Left lung (tissue), 10 donors: ENCODE data around the gene SLC38A3. TPM values are rescaled to one million over a fixed set of nuclear protein-coding genes. Genes with fewer than 3 reads are reported as not detected.

Experiments used
- ATAC-seq: fragments of 200-7000 bp; cut with Tn5 transposase; one replicate; pipeline ENCODE4 v1.9.1; 2020; ENCODE audit warnings: moderate library complexity
- DNase-seq, 4 donors: peaks; one replicate each; pipeline ENCODE4 v3.0.0-alpha.2; 2013 to 2020
- H3K27ac ChIP-seq, 2 donors: fragments of 200-600 bp; sonication (generic) in 1 of 2; one replicate each; pipeline versions ENCODE4 v1.5.0 to v1.8.0; 2020 to 2021
- H3K27me3 ChIP-seq, 2 donors: fragments of 200-600 bp; sonication (generic) in 1 of 2; one replicate each; pipeline versions ENCODE4 v1.5.0 to v1.8.0; 2020 to 2021
- H3K36me3 ChIP-seq, 2 donors: fragments of 200-600 bp; sonication (generic) in 1 of 2; one replicate each; pipeline versions ENCODE4 v1.5.0 to v1.8.0; 2020 to 2021
- H3K4me1 ChIP-seq, 2 donors: fragments of 200-600 bp; one replicate each; pipeline ENCODE4 v1.8.0; 2021
- H3K4me3 ChIP-seq, 2 donors: fragments of 200-600 bp; sonication (generic) in 1 of 2; one replicate each; pipeline versions ENCODE4 v1.5.0 to v1.8.0; 2020 to 2021; ENCODE audit warnings: mild to moderate bottlenecking in 1 of 2
- H3K9me3 ChIP-seq, 2 donors: fragments of 200-600 bp; sonication (generic) in 1 of 2; one replicate each; pipeline versions ENCODE4 v1.5.0 to v1.8.0; 2020 to 2021
- CTCF ChIP-seq, 2 donors: fragments of 200-600 bp; sonication (generic) in 1 of 2; IDR thresholded peaks; one replicate each; pipeline versions ENCODE4 v1.5.0 to v1.8.0; 2021; ENCODE audit warnings: antibody characterized with exemption in 2 of 2
- intact Hi-C, 2 donors: fragments of 100-400 bp; cut with DNase I; formaldehyde crosslinking; loops; one replicate each; pipeline versions ENCODE4 v1.11.2 to v1.14.2; 2022
- polyA plus RNA-seq, 6 donors: library from polyadenylated mRNA; unstranded; fragments of 120-200 nt; gene quantifications; one replicate each; pipeline ENCODE4 v1.2.1, GENCODE V29; 2013; ENCODE audit not compliant: insufficient read length in 6 of 6
- total RNA-seq, 2 donors: library from RNA; stranded (reverse); fragmentation: NEBNext Ultra II Directional; extraction: Animal tissue kit (Norgen Biotek cat#: 25700); gene quantifications; one replicate each; pipeline ENCODE4 v1.2.1, GENCODE V29; 2021
- donor health status: DM: no; HTN: yes; CAD: no.
- donor health status: DM: no; HTN: no; CAD: no.

The SLC38A3 gene
- total and polyA plus RNA-seq, 8 donors: 0.23 to 10.9 (median 7.8) TPM; not detected in 1

- intact Hi-C loops: loop anchor here in 1 of 2 donors (5.0 kb wide), 2 partner anchors 34 to 79 kb away; no protein-coding TSS in a partner anchor
- Histone ChIP-seq H3K9me3 (no peaks in the 10 kb centered on the region), H3K4me1 (peaks cover 4 to 29% of the 10 kb centered on the region in 2 donors), H3K36me3 (no peaks in the 10 kb centered on the region), H3K4me3 (no peak overlapping the region), H3K27me3 (peaks cover 21 to 48% of the 10 kb centered on the region in 2 donors), H3K27ac (no peak overlapping the region)
- TF ChIP-seq CTCF (IDR thresholded peaks at IDR 0.05): no peak
- ATAC-seq: no peak
- no peak for DNase-seq
These were observed 11.8 kb upstream of the SLC38A3 start for GRCh38 chr3:50193286-50193685.

GRCh38 chr3:50193746-50194127 is 11.3 kb upstream of the SLC38A3 start:
- Histone ChIP-seq H3K36me3 (no peaks in the 10 kb centered on the region), H3K9me3 (no peaks in the 10 kb centered on the region), H3K27ac (no peak overlapping the region), H3K27me3 (peaks cover 21 to 53% of the 10 kb centered on the region in 2 donors), H3K4me3 (no peak overlapping the region), H3K4me1 (peaks cover 4 to 29% of the 10 kb centered on the region in 2 donors)
- ATAC-seq: no peak
- no peak for DNase-seq
- TF ChIP-seq CTCF (IDR thresholded peaks at IDR 0.05): no peak
- intact Hi-C loops: loop anchor here in 1 of 2 donors (5.0 kb wide), 2 partner anchors 34 to 79 kb away; no protein-coding TSS in a partner anchor

GRCh38 chr3:50194128-50194902 is 10.8 kb upstream of the SLC38A3 start:
- ATAC-seq (peak; percentile 72), DNase-seq (peak; percentile 36 to 87 (median 60))
- Histone ChIP-seq H3K4me3 (no peak overlapping the region), H3K9me3 (no peaks in the 10 kb centered on the region), H3K36me3 (no peaks in the 10 kb centered on the region), H3K4me1 (peaks cover 4 to 29% of the 10 kb centered on the region in 2 donors), H3K27ac (no peak overlapping the region), H3K27me3 (peaks cover 21 to 59% of the 10 kb centered on the region in 2 donors)
- intact Hi-C loops: loop anchor here in 1 of 2 donors (5.0 kb wide), 2 partner anchors 33 to 78 kb away; no protein-coding TSS in a partner anchor
- peak; percentile 62 to 69 for TF ChIP-seq CTCF (IDR thresholded peaks at IDR 0.05)

GRCh38 chr3:50194903-50195500 is 10.1 kb upstream of the SLC38A3 start:
- intact Hi-C loops: loop anchor here in 1 of 2 donors (5.0 kb wide), 2 partner anchors 32 to 77 kb away; no protein-coding TSS in a partner anchor
- peaks cover 21 to 65% of the 10 kb centered on the region in 2 donors for H3K27me3 ChIP-seq

More at GRCh38 chr3:50194903-50195500, 10.1 kb upstream of the SLC38A3 start:
- H3K4me1 ChIP-seq: peaks cover 4 to 29% of the 10 kb centered on the region in 2 donors
- no peaks in the 10 kb centered on the region for H3K36me3 ChIP-seq
- DNase-seq (no peak), ATAC-seq (no peak)
- H3K27ac ChIP-seq: no peak overlapping the region
- no peak for TF ChIP-seq CTCF (IDR thresholded peaks at IDR 0.05)
- H3K4me3 ChIP-seq: no peak overlapping the region
- H3K9me3 ChIP-seq: no peaks in the 10 kb centered on the region
